GM21619 (cell line): ENCODE results near the gene CD44.

Source experiments
- ATAC-seq: cut with Tn5 transposase; IDR thresholded peaks from one replicate; pipeline ENCODE4 v1.9.1; 2021; ENCODE audit not compliant: unreplicated experiment

CD44 gene

GRCh38 chr11:35155677-35156076 is 16.7 kb downstream of the CD44 start:
- no peak for ATAC-seq

DNA sequence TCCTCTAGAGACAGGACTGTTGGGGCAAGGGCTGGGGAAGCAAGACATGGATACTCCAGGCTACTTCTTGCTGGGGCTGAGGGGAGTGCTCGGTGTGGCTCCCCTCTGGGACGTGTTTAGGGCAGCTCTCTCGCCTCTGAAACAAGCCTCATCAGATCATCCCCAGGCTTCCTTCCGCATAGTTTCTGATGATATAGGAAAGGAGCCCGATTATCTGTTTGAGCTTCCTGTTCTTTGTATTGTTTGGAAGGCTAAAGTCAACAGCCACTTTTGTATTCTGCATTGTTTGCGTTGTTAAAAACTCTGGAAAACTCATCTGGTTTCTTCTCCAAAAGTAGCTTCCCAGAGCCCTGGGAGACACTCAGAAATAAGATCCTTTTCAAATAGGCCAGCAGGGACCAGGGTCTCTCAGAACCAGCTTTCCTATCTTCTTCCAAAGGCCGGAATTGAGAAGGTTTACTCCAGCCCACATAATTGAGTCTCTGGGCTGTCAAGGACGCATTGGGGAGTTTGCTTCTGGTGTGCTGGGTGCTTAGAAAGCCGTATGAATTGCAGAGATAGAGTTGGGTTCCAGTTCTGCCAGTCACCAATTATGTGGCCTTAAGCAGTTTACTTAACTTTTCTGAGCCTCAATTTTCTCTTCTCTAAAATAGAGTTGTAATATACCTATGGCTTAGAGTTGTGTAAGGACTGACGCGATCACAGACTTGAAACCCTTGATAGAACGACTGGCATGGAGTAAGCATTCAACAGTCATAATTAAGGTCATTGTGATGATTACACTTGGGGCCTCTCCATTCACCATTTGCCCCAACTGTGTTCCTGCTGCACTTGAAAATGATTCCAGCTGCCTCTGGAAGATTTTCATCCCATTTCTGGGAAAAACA is 19.1 kb downstream of the CD44 start:
- no peak for ATAC-seq

- no peak for ATAC-seq
Measured at GRCh38 chr11:35158701-35159510, 19.9 kb downstream of the CD44 start.

- ATAC-seq: no peak
Measured at GRCh38 chr11:35160246-35160824, 21.4 kb downstream of the CD44 start.

- ATAC-seq: no peak
Measured at GRCh38 chr11:35160902-35161597, 22.1 kb downstream of the CD44 start.

GRCh38 chr11:35162745-35163144 is 23.8 kb downstream of the CD44 start:
- no peak for ATAC-seq

- no peak for ATAC-seq
Measured at GRCh38 chr11:35163209-35163608, 24.2 kb downstream of the CD44 start.

GRCh38 chr11:35163702-35164496 is 24.9 kb downstream of the CD44 start:
- no peak for ATAC-seq

- ATAC-seq: no peak
Measured at GRCh38 chr11:35165030-35165422, 26.1 kb downstream of the CD44 start.

GRCh38 chr11:35165423-35166368 is 26.7 kb downstream of the CD44 start:
- ATAC-seq: peak; percentile 82

- peak; percentile 3 for ATAC-seq
Measured at GRCh38 chr11:35166369-35167360, 27.7 kb downstream of the CD44 start.

DNA sequence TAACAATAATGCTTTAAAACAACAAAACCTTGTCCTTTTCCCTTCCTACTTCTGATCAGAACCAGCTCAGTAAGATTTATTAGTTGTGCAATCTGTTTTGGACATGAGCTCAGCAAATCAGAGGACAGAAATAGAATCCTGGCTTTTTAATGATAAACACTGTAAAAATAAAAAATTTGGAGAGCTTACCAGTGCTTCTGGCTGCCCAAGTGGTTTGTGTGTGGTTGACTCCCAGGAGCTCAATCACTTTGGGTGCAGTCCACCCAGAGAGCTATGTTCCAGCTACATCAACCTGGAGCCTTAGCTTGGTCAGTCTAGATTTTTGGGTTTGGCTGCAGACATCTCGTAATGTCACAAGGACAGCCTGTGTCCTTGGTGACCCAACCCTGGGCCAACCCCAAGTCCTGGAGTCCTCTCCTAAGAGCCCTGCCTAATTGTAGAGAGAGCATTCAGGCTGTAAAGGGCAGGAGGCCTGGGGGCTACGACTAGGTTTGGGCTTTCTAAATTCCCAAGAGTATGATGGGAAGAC is 28.5 kb downstream of the CD44 start:
- ATAC-seq: no peak

GRCh38 chr11:35168671-35169070 is 29.7 kb downstream of the CD44 start:
- ATAC-seq: no peak

- ATAC-seq: no peak
Measured at GRCh38 chr11:35169112-35169511, 30.1 kb downstream of the CD44 start.

GRCh38 chr11:35169754-35170153 is 30.8 kb downstream of the CD44 start:
- no peak for ATAC-seq

DNA sequence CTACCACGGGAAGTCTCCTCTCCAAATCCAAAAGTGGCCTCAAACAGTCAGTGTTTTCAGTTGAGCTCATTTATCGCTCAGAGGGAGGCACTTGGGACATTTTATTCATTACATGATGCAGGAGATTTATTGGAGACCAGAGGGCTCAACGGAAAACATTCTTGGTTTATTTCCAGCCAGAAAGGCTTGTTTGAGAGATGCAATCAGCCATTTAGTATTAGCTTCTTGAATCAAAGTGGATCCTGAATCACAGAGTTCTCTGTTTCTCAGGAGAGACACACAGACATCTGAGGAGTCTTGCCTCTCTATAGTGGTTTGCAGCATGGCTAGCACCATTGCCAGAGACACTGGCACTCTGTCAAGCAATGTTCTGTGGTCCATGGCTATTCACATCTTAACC is 31.5 kb downstream of the CD44 start:
- ATAC-seq: no peak

DNA sequence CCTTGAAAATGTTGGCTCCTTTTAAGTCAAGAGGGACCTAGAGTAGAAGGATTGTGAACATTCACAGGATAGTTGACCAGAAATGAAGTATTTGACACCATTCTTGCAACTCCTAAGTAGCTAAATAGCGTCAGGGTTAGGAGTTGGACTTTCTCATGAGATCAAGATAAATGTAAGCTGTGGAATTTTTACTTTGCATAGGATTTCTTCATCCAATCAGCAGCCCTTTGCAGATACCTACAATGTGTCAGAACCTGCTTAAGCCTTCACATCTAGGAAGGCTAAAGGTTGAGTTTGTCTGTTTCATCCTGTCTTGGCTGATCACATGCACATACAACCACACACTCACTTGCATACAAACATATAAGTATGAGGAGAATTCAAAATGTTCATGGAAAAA is 32.3 kb downstream of the CD44 start:
- ATAC-seq: no peak

- peak; percentile 63 for ATAC-seq
Measured at GRCh38 chr11:35173011-35173511, 34.1 kb downstream of the CD44 start.
